ENCODE results near the gene MTMR8. TPM values are rescaled to one million over a fixed set of nuclear protein-coding genes. Genes with fewer than 3 reads are reported as not detected.

Gene MTMR8
- polyA plus RNA-seq (2013, experiment 1 of 2), result 2.3 TPM
- polyA plus RNA-seq (2013, experiment 2 of 2), result 2.6 TPM

DNA sequence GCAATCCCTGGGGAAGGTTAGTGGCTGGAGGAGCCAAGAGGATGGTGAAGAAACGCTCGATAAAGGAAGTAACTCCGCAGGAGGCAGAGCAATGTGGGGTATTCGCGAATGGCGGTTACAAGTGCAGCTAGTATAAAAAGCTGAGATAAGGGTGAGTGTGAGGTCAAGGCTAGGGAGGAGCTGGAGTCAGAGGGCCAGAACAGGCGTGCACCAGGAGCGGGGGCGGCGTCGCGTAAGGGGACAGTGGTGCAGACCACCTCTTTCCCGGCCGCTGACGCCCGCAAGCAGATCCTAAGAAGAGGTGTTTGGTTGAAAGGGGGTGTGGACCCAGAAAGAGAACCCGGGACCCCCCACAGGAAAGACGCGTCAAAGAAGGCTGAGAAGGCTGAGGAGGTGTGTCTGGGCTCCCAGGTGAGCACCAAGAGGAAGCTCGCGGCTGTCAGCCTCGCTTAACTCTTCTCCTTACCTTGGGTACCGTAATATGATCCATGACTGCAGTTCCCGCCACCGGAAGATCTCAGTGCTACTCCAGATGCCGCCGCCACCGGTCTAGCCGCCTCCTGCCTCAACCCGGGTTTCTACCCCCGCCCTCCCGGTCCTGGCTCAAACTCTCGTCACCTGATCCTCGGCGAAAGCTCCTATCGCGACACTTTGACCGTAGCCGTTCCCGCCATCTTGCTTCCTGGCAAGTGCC lies at the start of gene MTMR8:
Gene MTMR8, minus strand, starts transcription at position 579 of the 694 bp plus-strand sequence. Its CDS starts 89 bp downstream, at position 490.
- Histone ChIP-seq H2BK5ac (ENCODE audit: low read length) (no peak within 1 kb of the TSS), H3K4me1 (ENCODE audit: control insufficient read depth, low read depth, low read length) (no peaks in the 10 kb centered on the region), H2BK15ac (replicated peaks; ENCODE audit: low read depth) (no peak within 1 kb of the TSS), H3K27ac (ENCODE audit: low read depth, low read length) (no peak within 1 kb of the TSS), H4K5ac (ENCODE audit: low read length) (no peak within 1 kb of the TSS), H3K4me3 (ENCODE audit: low read length) (peak within 1 kb of the TSS; percentile 56), H4K8ac (ENCODE audit: low read depth, low read length) (no peak within 1 kb of the TSS), H3K36me3 (ENCODE audit: control insufficient read depth, insufficient read depth, low read length) (no peaks in the 10 kb centered on the region), H3K27me3 (ENCODE audit: insufficient read depth, low read length, poor library complexity) (no peaks in the 10 kb centered on the region), H3K18ac (ENCODE audit: low read length) (no peak within 1 kb of the TSS), H3K4me2 (ENCODE audit: low read length) (peak within 1 kb of the TSS; percentile 56), H2BK120ac (ENCODE audit: low read depth, low read length) (no peak within 1 kb of the TSS), H3K79me1 (ENCODE audit: low read length) (no peaks in the 10 kb centered on the region), H3K4ac (ENCODE audit: low read depth, low read length) (peak within 1 kb of the TSS; percentile 36), H3K56ac (ENCODE audit: low read length) (peak within 1 kb of the TSS; percentile 76), H3K79me2 (ENCODE audit: control insufficient read depth, insufficient read depth, low read length) (no peaks in the 10 kb centered on the region), H3K9ac (ENCODE audit: low read length) (peak within 1 kb of the TSS; percentile 65), H3K23ac (ENCODE audit: low read length) (no peak within 1 kb of the TSS), H2AK5ac (ENCODE audit: low read length) (no peak within 1 kb of the TSS)
- DNase-seq, result peak; percentile 88
- no CpG with 5 or more reads among the region's 40 CpGs for WGBS (ENCODE audit: extremely low coverage, insufficient coverage, low lambda C conversion rate)

GRCh38 chrX:64439551-64439950 lies 44.3 kb upstream of the MTMR8 start:
- Histone ChIP-seq H2AK5ac (ENCODE audit: low read length) (no peak overlapping the region), H3K36me3 (ENCODE audit: control insufficient read depth, insufficient read depth, low read length) (no peaks in the 10 kb centered on the region), H3K4me2 (ENCODE audit: low read length) (no peak overlapping the region), H3K27me3 (ENCODE audit: insufficient read depth, low read length, poor library complexity) (no peaks in the 10 kb centered on the region), H3K4me1 (ENCODE audit: control insufficient read depth, low read depth, low read length) (no peaks in the 10 kb centered on the region), H2BK120ac (ENCODE audit: low read depth, low read length) (no peak overlapping the region), H3K79me1 (ENCODE audit: low read length) (no peaks in the 10 kb centered on the region), H3K9ac (ENCODE audit: low read length) (no peak overlapping the region), H3K18ac (ENCODE audit: low read length) (no peak overlapping the region), H3K56ac (ENCODE audit: low read length) (no peak overlapping the region), H3K4ac (ENCODE audit: low read depth, low read length) (no peak overlapping the region), H3K23ac (ENCODE audit: low read length) (no peak overlapping the region), H3K27ac (ENCODE audit: low read depth, low read length) (no peak overlapping the region), H4K8ac (ENCODE audit: low read depth, low read length) (no peak overlapping the region), H2BK5ac (ENCODE audit: low read length) (no peak overlapping the region), H3K4me3 (ENCODE audit: low read length) (no peak overlapping the region), H3K79me2 (ENCODE audit: control insufficient read depth, insufficient read depth, low read length) (no peaks in the 10 kb centered on the region), H2BK15ac (replicated peaks; ENCODE audit: low read depth) (no peak overlapping the region), H4K5ac (ENCODE audit: low read length) (no peak overlapping the region)
- DNase-seq, result no peak
- no CpG with 5 or more reads among the region's 2 CpGs for WGBS (ENCODE audit: extremely low coverage, insufficient coverage, low lambda C conversion rate)

- WGBS (ENCODE audit: extremely low coverage, insufficient coverage, low lambda C conversion rate), result no CpG with 5 or more reads among the region's 1 CpG
- Histone ChIP-seq H3K4me1 (ENCODE audit: control insufficient read depth, low read depth, low read length) (no peaks in the 10 kb centered on the region), H3K9ac (ENCODE audit: low read length) (no peak overlapping the region), H3K79me2 (ENCODE audit: control insufficient read depth, insufficient read depth, low read length) (no peaks in the 10 kb centered on the region), H2BK15ac (replicated peaks; ENCODE audit: low read depth) (no peak overlapping the region), H2BK120ac (ENCODE audit: low read depth, low read length) (no peak overlapping the region), H4K5ac (ENCODE audit: low read length) (no peak overlapping the region), H3K18ac (ENCODE audit: low read length) (no peak overlapping the region), H4K8ac (ENCODE audit: low read depth, low read length) (no peak overlapping the region), H3K36me3 (ENCODE audit: control insufficient read depth, insufficient read depth, low read length) (no peaks in the 10 kb centered on the region), H3K4ac (ENCODE audit: low read depth, low read length) (no peak overlapping the region), H3K56ac (ENCODE audit: low read length) (no peak overlapping the region), H3K79me1 (ENCODE audit: low read length) (no peaks in the 10 kb centered on the region), H3K23ac (ENCODE audit: low read length) (no peak overlapping the region), H3K27ac (ENCODE audit: low read depth, low read length) (no peak overlapping the region), H3K4me2 (ENCODE audit: low read length) (no peak overlapping the region), H2AK5ac (ENCODE audit: low read length) (no peak overlapping the region), H3K27me3 (ENCODE audit: insufficient read depth, low read length, poor library complexity) (no peaks in the 10 kb centered on the region), H2BK5ac (ENCODE audit: low read length) (no peak overlapping the region), H3K4me3 (ENCODE audit: low read length) (no peak overlapping the region)
- DNase-seq, result no peak
These were observed 42.4 kb upstream of the MTMR8 start for GRCh38 chrX:64437665-64438064.

- no peak overlapping the region for H2BK5ac ChIP-seq (ENCODE audit: low read length)
- H3K9ac ChIP-seq (ENCODE audit: low read length), result no peak overlapping the region
- H2BK120ac ChIP-seq (ENCODE audit: low read depth, low read length), result no peak overlapping the region
- H3K27me3 ChIP-seq (ENCODE audit: insufficient read depth, low read length, poor library complexity), result no peaks in the 10 kb centered on the region
- no peaks in the 10 kb centered on the region for H3K4me1 ChIP-seq (ENCODE audit: control insufficient read depth, low read depth, low read length)
- no peak overlapping the region for H3K4me2 ChIP-seq (ENCODE audit: low read length)
- no CpG with 5 or more reads among the region's 5 CpGs for WGBS (ENCODE audit: extremely low coverage, insufficient coverage, low lambda C conversion rate)
- H3K79me2 ChIP-seq (ENCODE audit: control insufficient read depth, insufficient read depth, low read length), result no peaks in the 10 kb centered on the region
- no peak for DNase-seq
- H2AK5ac ChIP-seq (ENCODE audit: low read length), result no peak overlapping the region
- no peaks in the 10 kb centered on the region for H3K79me1 ChIP-seq (ENCODE audit: low read length)
- no peak overlapping the region for H4K8ac ChIP-seq (ENCODE audit: low read depth, low read length)
- H3K23ac ChIP-seq (ENCODE audit: low read length), result no peak overlapping the region
- H3K4ac ChIP-seq (ENCODE audit: low read depth, low read length), result no peak overlapping the region
- no peak overlapping the region for H3K4me3 ChIP-seq (ENCODE audit: low read length)
- H3K56ac ChIP-seq (ENCODE audit: low read length), result no peak overlapping the region
- no peak overlapping the region for H2BK15ac ChIP-seq (replicated peaks; ENCODE audit: low read depth)
- no peaks in the 10 kb centered on the region for H3K36me3 ChIP-seq (ENCODE audit: control insufficient read depth, insufficient read depth, low read length)
- no peak overlapping the region for H4K5ac ChIP-seq (ENCODE audit: low read length)
- H3K18ac ChIP-seq (ENCODE audit: low read length), result no peak overlapping the region
- no peak overlapping the region for H3K27ac ChIP-seq (ENCODE audit: low read depth, low read length)
These were observed 42.0 kb upstream of the MTMR8 start for GRCh38 chrX:64437218-64437617.

- Histone ChIP-seq H3K4ac (ENCODE audit: low read depth, low read length) (no peak overlapping the region), H3K18ac (ENCODE audit: low read length) (no peak overlapping the region), H3K36me3 (ENCODE audit: control insufficient read depth, insufficient read depth, low read length) (no peaks in the 10 kb centered on the region), H2BK5ac (ENCODE audit: low read length) (no peak overlapping the region), H4K5ac (ENCODE audit: low read length) (no peak overlapping the region), H3K27ac (ENCODE audit: low read depth, low read length) (no peak overlapping the region), H3K23ac (ENCODE audit: low read length) (no peak overlapping the region), H4K8ac (ENCODE audit: low read depth, low read length) (no peak overlapping the region), H3K9ac (ENCODE audit: low read length) (no peak overlapping the region), H3K79me2 (ENCODE audit: control insufficient read depth, insufficient read depth, low read length) (no peaks in the 10 kb centered on the region), H3K56ac (ENCODE audit: low read length) (no peak overlapping the region), H3K4me3 (ENCODE audit: low read length) (no peak overlapping the region), H2AK5ac (ENCODE audit: low read length) (no peak overlapping the region), H2BK120ac (ENCODE audit: low read depth, low read length) (no peak overlapping the region), H3K79me1 (ENCODE audit: low read length) (no peaks in the 10 kb centered on the region), H3K4me2 (ENCODE audit: low read length) (no peak overlapping the region), H3K4me1 (ENCODE audit: control insufficient read depth, low read depth, low read length) (no peaks in the 10 kb centered on the region), H3K27me3 (ENCODE audit: insufficient read depth, low read length, poor library complexity) (no peaks in the 10 kb centered on the region), H2BK15ac (replicated peaks; ENCODE audit: low read depth) (no peak overlapping the region)
- DNase-seq, result no peak
These were observed 33.1 kb upstream of the MTMR8 start for GRCh38 chrX:64428371-64428770.

DNA sequence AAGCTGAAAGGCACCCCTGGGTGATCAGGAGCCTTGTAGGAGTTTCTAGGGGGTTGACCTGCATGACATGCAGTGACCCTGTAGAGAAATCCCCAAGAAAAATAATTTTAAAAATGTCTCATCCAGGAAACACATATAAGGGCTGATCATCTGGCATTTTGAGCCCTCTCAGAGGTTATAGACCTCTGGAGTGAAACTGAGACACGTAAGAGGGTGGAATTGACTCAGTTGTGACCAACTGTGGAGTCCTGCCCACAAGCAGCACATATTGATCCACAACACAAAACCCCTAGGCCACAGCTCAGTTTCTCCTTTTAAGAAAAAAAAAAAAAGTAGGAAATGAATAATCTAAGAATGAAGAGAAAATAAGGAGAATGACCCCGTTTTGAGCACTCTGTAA lies 32.5 kb upstream of the MTMR8 start:
- DNase-seq, result no peak

More for the DNA sequence above, 32.5 kb upstream of the MTMR8 start:
- Histone ChIP-seq H3K27ac (ENCODE audit: low read depth, low read length) (no peak overlapping the region), H3K4me1 (ENCODE audit: control insufficient read depth, low read depth, low read length) (no peaks in the 10 kb centered on the region), H3K27me3 (ENCODE audit: insufficient read depth, low read length, poor library complexity) (no peaks in the 10 kb centered on the region), H4K8ac (ENCODE audit: low read depth, low read length) (no peak overlapping the region), H2BK120ac (ENCODE audit: low read depth, low read length) (no peak overlapping the region), H2BK5ac (ENCODE audit: low read length) (no peak overlapping the region), H3K9ac (ENCODE audit: low read length) (no peak overlapping the region), H3K79me2 (ENCODE audit: control insufficient read depth, insufficient read depth, low read length) (no peaks in the 10 kb centered on the region), H4K5ac (ENCODE audit: low read length) (no peak overlapping the region), H3K4me3 (ENCODE audit: low read length) (no peak overlapping the region), H2AK5ac (ENCODE audit: low read length) (no peak overlapping the region), H2BK15ac (replicated peaks; ENCODE audit: low read depth) (no peak overlapping the region), H3K56ac (ENCODE audit: low read length) (no peak overlapping the region), H3K23ac (ENCODE audit: low read length) (no peak overlapping the region), H3K18ac (ENCODE audit: low read length) (no peak overlapping the region), H3K36me3 (ENCODE audit: control insufficient read depth, insufficient read depth, low read length) (no peaks in the 10 kb centered on the region), H3K4me2 (ENCODE audit: low read length) (no peak overlapping the region), H3K4ac (ENCODE audit: low read depth, low read length) (no peak overlapping the region), H3K79me1 (ENCODE audit: low read length) (no peaks in the 10 kb centered on the region)
- no CpG with 5 or more reads among the region's 2 CpGs for WGBS (ENCODE audit: extremely low coverage, insufficient coverage, low lambda C conversion rate)
